HG02798 (cell line): Measurements from ENCODE around the gene SORCS2.

ENCODE experiments used
- ATAC-seq: cut with Tn5 transposase; IDR thresholded peaks from one replicate; pipeline ENCODE4 v1.9.1; 2021; ENCODE audit warnings: mild to moderate bottlenecking; ENCODE audit not compliant: unreplicated experiment, poor library complexity

SORCS2 gene

DNA sequence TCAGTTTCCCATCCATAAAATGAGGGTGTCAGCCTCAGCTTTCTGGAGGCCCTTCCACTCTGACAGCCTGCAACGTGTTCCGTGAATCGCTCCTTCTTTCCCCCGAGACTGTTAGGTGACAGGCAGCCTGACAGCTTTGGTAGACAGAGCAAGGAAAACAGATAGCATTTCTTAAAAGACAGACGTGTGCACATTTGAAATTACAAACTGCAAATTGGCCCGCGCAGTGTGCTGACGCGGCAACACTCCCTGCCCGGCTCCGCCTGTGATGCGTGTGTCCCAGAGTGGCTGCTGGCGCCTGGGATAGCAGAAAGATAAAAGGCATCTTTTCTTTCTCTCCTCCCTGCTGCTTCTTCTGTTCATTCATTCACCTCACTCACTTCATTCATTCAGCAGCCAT, 502.0 kb downstream of the SORCS2 start:
- ATAC-seq = no peak

- ATAC-seq = no peak
Observed at GRCh38 chr4:7697343-7697742, 505.0 kb downstream of the SORCS2 start.

- ATAC-seq = no peak
Observed at GRCh38 chr4:7697821-7698220, 505.5 kb downstream of the SORCS2 start.

DNA sequence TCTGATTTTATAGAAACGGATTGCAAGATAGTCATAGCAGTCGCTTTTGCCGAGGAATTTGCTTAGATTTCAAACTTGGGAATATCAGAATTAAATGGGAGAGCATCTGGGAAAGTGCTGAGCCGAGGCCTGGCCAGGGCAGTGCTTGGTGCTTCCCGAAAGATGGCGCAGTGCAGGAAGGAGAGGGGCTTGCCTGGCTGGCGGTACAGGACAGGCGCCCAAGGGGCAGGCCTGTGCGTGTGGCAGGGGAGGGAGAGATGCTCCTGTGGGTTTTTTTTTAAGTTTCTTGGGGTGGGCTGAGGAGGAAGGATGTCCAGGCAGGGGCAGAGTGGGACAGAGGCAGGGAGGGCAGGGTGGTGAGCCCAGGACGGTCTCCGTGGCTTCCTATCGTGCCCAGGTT, 506.2 kb downstream of the SORCS2 start:
- ATAC-seq = no peak

DNA sequence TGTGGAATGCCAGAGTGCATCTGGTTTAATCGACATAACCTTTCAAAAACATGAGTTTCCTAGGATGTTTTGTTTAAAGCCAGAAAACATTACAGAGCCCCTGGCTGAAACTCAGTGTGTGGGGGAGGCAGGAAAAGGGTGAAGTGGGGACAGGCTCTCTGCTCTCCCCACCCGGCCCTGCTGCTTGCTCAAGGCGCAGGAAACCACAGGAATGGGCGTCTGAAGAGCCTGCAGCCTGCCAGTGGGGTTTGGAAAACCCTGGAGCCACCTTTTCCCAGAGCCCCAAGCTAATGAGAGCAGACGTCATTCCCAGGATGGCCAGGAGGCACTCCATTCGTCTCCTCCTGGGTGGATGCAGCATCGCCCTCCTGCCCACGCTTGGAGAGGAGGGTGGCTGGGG, 506.7 kb downstream of the SORCS2 start:
- ATAC-seq = no peak

GRCh38 chr4:7699825-7700224, 507.5 kb downstream of the SORCS2 start:
- no peak for ATAC-seq

DNA sequence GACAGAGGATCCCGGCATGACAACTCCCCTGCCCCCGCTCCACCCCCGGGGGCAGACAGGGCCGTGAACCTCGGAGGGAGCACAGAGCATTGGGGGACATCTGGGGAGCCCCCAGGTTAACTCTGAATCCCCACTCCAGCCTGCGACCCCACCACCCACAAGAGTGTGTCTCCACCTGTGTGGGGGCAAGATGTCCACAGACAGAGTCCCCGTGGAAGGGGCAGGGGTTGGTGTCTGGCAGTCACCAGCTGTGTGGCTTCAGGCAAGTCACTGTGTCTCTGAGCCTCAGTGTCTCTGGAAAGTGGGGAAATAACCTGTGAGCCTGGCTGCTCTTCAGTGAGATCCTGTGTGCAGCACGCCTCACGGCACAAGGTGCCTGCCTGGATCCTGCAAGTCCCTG, 508.3 kb downstream of the SORCS2 start:
- ATAC-seq = no peak

GRCh38 chr4:7701866-7702649, 509.7 kb downstream of the SORCS2 start:
- ATAC-seq = no peak

GRCh38 chr4:7703688-7704087, 511.4 kb downstream of the SORCS2 start:
- no peak for ATAC-seq

DNA sequence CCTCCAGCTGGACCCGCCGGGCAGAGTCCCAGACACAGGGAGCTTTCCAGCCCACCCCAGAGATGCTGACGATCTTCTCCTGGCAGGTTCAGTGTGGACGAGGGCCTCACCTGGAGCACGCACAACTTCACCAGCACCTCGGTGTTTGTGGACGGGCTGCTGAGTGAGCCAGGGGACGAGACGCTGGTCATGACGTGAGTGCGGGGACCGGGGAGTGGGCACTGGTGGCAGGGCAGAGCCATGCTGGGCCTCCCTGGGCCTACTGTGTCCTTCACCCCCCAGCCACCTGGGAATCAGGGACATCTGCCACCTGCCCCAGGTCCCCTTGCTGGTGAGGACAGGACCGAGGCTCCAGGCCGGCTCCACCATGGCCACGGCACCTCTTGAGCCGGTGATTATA, 511.8 kb downstream of the SORCS2 start:
- ATAC-seq = no peak

DNA sequence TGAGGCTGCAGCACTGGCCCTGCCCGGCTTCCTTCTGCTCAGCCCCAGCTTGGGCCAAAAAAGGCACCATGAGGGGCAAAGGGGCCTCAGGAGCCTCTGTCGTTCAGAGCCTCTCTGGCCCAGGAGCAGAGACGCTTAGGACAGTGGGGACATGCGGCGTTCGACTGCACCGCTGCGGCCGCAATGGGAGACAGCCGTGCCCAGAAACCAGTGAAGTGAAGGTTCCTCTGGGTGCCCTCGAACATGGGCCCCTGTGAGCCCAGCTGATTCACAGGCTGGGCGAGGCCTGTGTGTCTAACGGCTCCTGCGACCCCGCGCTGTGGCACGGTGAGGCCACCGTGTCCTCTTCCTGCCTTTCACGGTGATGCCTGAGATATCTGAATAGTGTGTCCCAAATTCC, 512.3 kb downstream of the SORCS2 start:
- ATAC-seq = no peak

- ATAC-seq = no peak
Observed at GRCh38 chr4:7705062-7705461, 512.7 kb downstream of the SORCS2 start.

GRCh38 chr4:7705593-7705992, 513.3 kb downstream of the SORCS2 start:
- no peak for ATAC-seq

- no peak for ATAC-seq
Observed at GRCh38 chr4:7708238-7708637, 515.9 kb downstream of the SORCS2 start.

DNA sequence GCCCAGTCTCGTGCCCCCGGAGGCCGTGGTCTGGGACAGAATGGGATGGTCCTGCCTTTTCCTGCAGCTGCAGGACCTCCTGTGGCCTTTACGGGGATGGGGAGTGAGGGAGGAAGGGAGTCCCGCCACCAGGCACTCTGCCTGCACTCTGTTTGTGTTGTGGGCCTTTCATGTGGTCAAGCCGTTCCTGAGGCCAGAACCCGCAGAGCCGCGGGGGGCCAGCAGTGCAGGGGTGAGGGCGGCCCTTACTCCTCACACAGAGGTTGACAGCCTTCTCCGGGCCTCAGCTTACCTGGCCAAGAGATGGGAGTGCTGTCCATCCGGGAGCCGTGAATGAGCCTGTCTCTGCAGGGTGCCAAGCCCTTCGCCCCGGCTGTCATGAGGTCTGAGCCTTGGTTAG, 516.6 kb downstream of the SORCS2 start:
- no peak for ATAC-seq

DNA sequence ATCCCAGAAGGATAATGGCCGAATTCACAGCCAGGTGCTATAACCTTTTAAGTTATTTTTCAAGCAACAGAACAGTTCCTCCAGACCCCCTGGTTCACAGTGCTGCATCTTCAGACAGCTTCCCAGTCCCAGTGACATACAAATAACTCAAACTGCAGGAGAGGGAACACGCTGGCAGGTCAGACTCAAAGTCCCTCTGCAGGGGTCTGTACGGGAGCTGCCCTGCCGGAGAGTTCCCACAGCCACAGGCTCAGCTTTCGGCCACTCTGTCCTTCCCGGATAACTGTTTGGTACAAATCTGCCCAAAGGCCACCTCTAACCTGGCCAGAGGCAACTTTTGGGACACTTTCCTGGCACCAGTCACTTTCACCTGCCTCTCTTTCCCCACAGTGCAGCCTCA, 517.1 kb downstream of the SORCS2 start:
- no peak for ATAC-seq

GRCh38 chr4:7710126-7710525, 517.8 kb downstream of the SORCS2 start:
- no peak for ATAC-seq

GRCh38 chr4:7710576-7711306, 518.4 kb downstream of the SORCS2 start:
- no peak for ATAC-seq

- no peak for ATAC-seq
Observed at GRCh38 chr4:7711307-7711963, 519.1 kb downstream of the SORCS2 start.

DNA sequence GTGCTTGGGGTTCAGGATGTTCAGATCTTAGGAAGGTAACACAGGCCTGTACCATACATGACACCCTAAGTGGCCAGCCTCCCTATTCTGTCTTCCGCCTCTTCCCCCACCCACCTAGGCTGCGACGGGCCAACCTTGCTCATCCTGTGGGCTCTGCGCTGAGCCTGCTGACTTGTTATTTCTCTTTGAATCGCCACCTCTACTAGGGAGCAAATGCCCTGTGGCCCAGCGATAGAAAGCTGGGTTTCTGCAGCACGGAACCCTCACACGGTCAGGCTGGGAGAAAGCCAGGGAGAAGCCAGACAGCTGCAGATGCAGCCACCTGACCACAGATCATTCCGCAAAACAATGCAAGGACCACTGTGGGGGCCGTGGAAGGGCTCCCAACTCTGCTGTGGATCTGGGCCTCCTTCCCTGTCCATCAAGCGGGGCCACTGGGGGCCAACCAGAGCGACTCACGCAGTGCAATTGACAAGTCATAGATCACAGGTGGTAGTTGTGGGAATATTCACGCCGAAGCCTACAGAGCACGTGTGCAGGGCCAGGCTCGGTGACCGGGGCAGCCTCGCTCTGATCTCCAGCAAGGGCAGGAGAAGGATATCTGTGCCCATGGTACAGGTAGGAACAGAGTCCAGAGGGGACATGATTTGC, 519.8 kb downstream of the SORCS2 start:
- ATAC-seq = no peak

DNA sequence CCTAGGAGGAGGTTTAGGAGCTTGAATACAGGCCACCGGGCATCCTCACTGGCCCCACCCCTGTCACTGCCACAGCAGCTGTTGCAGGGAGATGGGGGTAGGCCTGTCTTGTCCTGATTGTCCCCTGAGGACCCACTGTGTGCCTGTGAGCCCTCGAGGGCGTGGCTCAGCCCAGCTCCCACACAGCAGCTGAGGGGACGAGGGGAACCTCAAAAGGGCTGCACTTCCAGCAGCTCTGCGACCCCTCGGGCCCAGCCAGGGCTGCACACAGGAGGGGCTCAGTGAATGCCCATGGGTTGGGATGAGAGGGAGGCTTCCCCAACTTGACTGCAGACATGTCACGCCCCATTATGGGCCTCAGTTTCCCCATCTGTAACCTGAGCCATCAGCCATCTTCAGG, 521.4 kb downstream of the SORCS2 start:
- no peak for ATAC-seq
